WTC11 (cell line): ENCODE data around the gene CCT3. TPM values are rescaled to one million over a fixed set of nuclear protein-coding genes. Genes with fewer than 3 reads are reported as not detected.

Experiments
- CBFB ChIP-seq: sonication (generic); formaldehyde crosslinking; IDR thresholded peaks from 2 replicates; pipeline ENCODE4 v1.8.1; 2022; ENCODE audit warnings: mild to moderate bottlenecking, low read depth, missing genetic modification reagents
- CREM ChIP-seq: sonication (generic); formaldehyde crosslinking; IDR thresholded peaks from 2 replicates; pipeline ENCODE4 v1.8.1; 2022; ENCODE audit warnings: mild to moderate bottlenecking, missing genetic modification reagents, moderate library complexity
- ETV6 ChIP-seq: sonication (generic); formaldehyde crosslinking; IDR thresholded peaks from 2 replicates; pipeline ENCODE4 v1.8.1; 2022; ENCODE audit warnings: mild to moderate bottlenecking, missing genetic modification reagents
- GABPB1 ChIP-seq: sonication (generic); formaldehyde crosslinking; IDR thresholded peaks from 2 replicates; pipeline ENCODE4 v1.8.1; 2023; ENCODE audit warnings: mild to moderate bottlenecking, missing genetic modification reagents
- HMGA2 ChIP-seq: fragments of 250-450 bp; sonication (Bioruptor Pico); IDR thresholded peaks from 2 replicates; pipeline ENCODE4 v1.4.0; 2021; ENCODE audit warnings: mild to moderate bottlenecking, moderate library complexity
- NR3C1 ChIP-seq: sonication (generic); formaldehyde crosslinking; conservative IDR thresholded peaks from 2 replicates; pipeline ENCODE4 v1.8.1; 2023; ENCODE audit warnings: low read depth, mild to moderate bottlenecking, missing genetic modification reagents
- ZBTB21 ChIP-seq: sonication (generic); formaldehyde crosslinking; IDR thresholded peaks from 2 replicates; pipeline ENCODE4 v1.8.1; 2023; ENCODE audit warnings: mild to moderate bottlenecking, missing genetic modification reagents, borderline replicate concordance
- ZNF396 ChIP-seq: fragments of 250-450 bp; sonication (Bioruptor Pico); IDR thresholded peaks from 2 replicates; pipeline ENCODE4 v1.8.0; 2021; ENCODE audit warnings: mild to moderate bottlenecking, moderate library complexity, borderline replicate concordance
- total RNA-seq: library from RNA; stranded (reverse); gene quantifications from 3 replicates; pipeline ENCODE4 v1.2.3, GENCODE V29; 2021
- TF ChIP-seq, protein P1 (sequence below): sonication (generic); formaldehyde crosslinking; IDR thresholded peaks from 2 replicates; pipeline ENCODE4 v1.8.0; 2023; ENCODE audit warnings: mild to moderate bottlenecking, missing genetic modification reagents
- TF ChIP-seq, protein P2 (sequence below): sonication (generic); formaldehyde crosslinking; IDR thresholded peaks from 2 replicates; pipeline ENCODE4 v1.8.0; 2022; ENCODE audit warnings: mild to moderate bottlenecking, missing genetic modification reagents
- TF ChIP-seq, protein P3 (sequence below): sonication (generic); formaldehyde crosslinking; IDR thresholded peaks from 2 replicates; pipeline ENCODE4 v1.8.1; 2023; ENCODE audit warnings: mild to moderate bottlenecking, missing genetic modification reagents, borderline replicate concordance
- TF ChIP-seq, protein P4 (sequence below): sonication (generic); formaldehyde crosslinking; IDR thresholded peaks from 2 replicates; pipeline ENCODE4 v1.8.1; 2023; ENCODE audit warnings: mild to moderate bottlenecking, moderate library complexity, missing genetic modification reagents
- TF ChIP-seq, protein P5 (sequence below): sonication (generic); formaldehyde crosslinking; IDR thresholded peaks from 2 replicates; pipeline ENCODE4 v1.8.0; 2022; ENCODE audit warnings: mild to moderate bottlenecking, missing genetic modification reagents
- TF ChIP-seq, protein P6 (sequence below): sonication (generic); formaldehyde crosslinking; IDR thresholded peaks from 2 replicates; pipeline ENCODE4 v1.8.1; 2022; ENCODE audit warnings: mild to moderate bottlenecking, moderate library complexity, missing genetic modification reagents
- TF ChIP-seq, protein P7 (sequence below): sonication (generic); formaldehyde crosslinking; conservative IDR thresholded peaks from 2 replicates; pipeline ENCODE4 v1.8.1; 2022; ENCODE audit warnings: mild to moderate bottlenecking, missing genetic modification reagents
- TF ChIP-seq, protein P8 (sequence below): sonication (generic); formaldehyde crosslinking; IDR thresholded peaks from 2 replicates; pipeline ENCODE4 v1.8.0; 2022; ENCODE audit warnings: mild to moderate bottlenecking, missing genetic modification reagents
- TF ChIP-seq, protein P9 (sequence below): sonication (generic); formaldehyde crosslinking; IDR thresholded peaks from 2 replicates; pipeline ENCODE4 v1.8.1; 2023; ENCODE audit warnings: mild to moderate bottlenecking, missing genetic modification reagents

The CCT3 gene
- total RNA-seq, 1 experiment from 2014 or later = 479 TPM

DNA sequence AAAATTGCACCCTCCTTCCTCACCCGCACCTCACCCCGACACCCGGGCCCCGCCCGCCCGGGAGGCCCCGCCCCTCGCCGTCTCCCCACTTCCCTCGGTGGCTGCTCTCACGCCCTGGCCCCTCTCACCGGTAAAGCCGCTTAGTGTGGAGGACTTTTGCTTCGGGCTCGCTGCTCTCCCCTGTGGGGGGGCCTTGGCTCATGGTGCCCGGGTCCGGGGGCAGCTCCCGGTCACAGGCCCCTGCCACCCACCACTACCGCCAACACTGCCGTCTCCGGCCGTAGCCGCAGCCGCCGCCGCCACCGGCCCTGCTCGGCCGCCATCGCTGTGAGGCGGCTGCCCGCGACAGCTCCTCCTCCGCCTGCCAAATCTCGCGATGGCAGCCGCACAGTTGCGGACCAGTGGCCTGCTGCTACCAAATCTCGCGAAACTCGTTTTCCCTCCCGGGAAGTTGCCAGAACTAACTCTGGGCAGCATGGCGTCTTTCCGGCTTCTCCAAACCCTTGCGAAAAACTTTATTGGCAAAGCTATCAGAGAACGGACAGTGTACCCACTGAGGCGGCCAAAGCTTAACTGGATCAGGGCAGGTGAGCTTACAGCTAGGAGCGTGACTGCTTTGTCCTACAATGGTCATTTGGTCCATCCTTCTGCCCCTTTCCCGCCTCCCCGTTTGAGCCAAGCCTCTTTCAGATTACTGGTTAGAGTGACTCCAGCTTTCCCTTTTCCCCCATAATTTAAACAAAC is 55.4 kb downstream of the CCT3 start, which contains the start of gene SMG5 (continued):
- TF ChIP-seq, protein P1, sequence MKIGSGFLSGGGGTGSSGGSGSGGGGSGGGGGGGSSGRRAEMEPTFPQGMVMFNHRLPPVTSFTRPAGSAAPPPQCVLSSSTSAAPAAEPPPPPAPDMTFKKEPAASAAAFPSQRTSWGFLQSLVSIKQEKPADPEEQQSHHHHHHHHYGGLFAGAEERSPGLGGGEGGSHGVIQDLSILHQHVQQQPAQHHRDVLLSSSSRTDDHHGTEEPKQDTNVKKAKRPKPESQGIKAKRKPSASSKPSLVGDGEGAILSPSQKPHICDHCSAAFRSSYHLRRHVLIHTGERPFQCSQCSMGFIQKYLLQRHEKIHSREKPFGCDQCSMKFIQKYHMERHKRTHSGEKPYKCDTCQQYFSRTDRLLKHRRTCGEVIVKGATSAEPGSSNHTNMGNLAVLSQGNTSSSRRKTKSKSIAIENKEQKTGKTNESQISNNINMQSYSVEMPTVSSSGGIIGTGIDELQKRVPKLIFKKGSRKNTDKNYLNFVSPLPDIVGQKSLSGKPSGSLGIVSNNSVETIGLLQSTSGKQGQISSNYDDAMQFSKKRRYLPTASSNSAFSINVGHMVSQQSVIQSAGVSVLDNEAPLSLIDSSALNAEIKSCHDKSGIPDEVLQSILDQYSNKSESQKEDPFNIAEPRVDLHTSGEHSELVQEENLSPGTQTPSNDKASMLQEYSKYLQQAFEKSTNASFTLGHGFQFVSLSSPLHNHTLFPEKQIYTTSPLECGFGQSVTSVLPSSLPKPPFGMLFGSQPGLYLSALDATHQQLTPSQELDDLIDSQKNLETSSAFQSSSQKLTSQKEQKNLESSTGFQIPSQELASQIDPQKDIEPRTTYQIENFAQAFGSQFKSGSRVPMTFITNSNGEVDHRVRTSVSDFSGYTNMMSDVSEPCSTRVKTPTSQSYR = 0 out of 2 replicates have a peak, but pooled peaks have one; percentile 17
- peak; percentile 72 for TF ChIP-seq GABPB1
- TF ChIP-seq, protein P2, sequence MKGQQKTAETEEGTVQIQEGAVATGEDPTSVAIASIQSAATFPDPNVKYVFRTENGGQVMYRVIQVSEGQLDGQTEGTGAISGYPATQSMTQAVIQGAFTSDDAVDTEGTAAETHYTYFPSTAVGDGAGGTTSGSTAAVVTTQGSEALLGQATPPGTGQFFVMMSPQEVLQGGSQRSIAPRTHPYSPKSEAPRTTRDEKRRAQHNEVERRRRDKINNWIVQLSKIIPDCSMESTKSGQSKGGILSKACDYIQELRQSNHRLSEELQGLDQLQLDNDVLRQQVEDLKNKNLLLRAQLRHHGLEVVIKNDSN (CRISPR knock-in tag) = peak; percentile 41
- TF ChIP-seq ETV6 = peak; percentile 74; the same call in 1 of the 2 replicates
- TF ChIP-seq ZBTB21 (CRISPR knock-in tag) = peak; percentile 60; the same call in 1 of the 2 replicates
- no peak for TF ChIP-seq ZNF396
- TF ChIP-seq, protein P3, sequence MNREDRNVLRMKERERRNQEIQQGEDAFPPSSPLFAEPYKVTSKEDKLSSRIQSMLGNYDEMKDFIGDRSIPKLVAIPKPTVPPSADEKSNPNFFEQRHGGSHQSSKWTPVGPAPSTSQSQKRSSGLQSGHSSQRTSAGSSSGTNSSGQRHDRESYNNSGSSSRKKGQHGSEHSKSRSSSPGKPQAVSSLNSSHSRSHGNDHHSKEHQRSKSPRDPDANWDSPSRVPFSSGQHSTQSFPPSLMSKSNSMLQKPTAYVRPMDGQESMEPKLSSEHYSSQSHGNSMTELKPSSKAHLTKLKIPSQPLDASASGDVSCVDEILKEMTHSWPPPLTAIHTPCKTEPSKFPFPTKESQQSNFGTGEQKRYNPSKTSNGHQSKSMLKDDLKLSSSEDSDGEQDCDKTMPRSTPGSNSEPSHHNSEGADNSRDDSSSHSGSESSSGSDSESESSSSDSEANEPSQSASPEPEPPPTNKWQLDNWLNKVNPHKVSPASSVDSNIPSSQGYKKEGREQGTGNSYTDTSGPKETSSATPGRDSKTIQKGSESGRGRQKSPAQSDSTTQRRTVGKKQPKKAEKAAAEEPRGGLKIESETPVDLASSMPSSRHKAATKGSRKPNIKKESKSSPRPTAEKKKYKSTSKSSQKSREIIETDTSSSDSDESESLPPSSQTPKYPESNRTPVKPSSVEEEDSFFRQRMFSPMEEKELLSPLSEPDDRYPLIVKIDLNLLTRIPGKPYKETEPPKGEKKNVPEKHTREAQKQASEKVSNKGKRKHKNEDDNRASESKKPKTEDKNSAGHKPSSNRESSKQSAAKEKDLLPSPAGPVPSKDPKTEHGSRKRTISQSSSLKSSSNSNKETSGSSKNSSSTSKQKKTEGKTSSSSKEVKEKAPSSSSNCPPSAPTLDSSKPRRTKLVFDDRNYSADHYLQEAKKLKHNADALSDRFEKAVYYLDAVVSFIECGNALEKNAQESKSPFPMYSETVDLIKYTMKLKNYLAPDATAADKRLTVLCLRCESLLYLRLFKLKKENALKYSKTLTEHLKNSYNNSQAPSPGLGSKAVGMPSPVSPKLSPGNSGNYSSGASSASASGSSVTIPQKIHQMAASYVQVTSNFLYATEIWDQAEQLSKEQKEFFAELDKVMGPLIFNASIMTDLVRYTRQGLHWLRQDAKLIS (CRISPR knock-in tag) = peak; percentile 72; the same call in 1 of the 2 replicates
- TF ChIP-seq, protein P4, sequence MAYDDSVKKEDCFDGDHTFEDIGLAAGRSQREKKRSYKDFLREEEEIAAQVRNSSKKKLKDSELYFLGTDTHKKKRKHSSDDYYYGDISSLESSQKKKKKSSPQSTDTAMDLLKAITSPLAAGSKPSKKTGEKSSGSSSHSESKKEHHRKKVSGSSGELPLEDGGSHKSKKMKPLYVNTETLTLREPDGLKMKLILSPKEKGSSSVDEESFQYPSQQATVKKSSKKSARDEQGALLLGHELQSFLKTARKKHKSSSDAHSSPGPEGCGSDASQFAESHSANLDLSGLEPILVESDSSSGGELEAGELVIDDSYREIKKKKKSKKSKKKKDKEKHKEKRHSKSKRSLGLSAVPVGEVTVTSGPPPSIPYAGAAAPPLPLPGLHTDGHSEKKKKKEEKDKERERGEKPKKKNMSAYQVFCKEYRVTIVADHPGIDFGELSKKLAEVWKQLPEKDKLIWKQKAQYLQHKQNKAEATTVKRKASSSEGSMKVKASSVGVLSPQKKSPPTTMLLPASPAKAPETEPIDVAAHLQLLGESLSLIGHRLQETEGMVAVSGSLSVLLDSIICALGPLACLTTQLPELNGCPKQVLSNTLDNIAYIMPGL (CRISPR knock-in tag) = peak; percentile 53; the same call in 1 of the 2 replicates
- no peak for TF ChIP-seq HMGA2
- TF ChIP-seq, protein P5, sequence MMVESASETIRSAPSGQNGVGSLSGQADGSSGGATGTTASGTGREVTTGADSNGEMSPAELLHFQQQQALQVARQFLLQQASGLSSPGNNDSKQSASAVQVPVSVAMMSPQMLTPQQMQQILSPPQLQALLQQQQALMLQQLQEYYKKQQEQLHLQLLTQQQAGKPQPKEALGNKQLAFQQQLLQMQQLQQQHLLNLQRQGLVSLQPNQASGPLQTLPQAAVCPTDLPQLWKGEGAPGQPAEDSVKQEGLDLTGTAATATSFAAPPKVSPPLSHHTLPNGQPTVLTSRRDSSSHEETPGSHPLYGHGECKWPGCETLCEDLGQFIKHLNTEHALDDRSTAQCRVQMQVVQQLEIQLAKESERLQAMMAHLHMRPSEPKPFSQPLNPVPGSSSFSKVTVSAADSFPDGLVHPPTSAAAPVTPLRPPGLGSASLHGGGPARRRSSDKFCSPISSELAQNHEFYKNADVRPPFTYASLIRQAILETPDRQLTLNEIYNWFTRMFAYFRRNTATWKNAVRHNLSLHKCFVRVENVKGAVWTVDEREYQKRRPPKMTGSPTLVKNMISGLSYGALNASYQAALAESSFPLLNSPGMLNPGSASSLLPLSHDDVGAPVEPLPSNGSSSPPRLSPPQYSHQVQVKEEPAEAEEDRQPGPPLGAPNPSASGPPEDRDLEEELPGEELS (CRISPR knock-in tag) = peak; percentile 78; the same call in 1 of the 2 replicates
- no peak for TF ChIP-seq NR3C1 (CRISPR knock-in tag)
- peak; percentile 88; the same call in 1 of the 2 replicates for TF ChIP-seq CBFB (CRISPR knock-in tag)
- TF ChIP-seq CREM (CRISPR knock-in tag) = peak; percentile 58; the same call in 1 of the 2 replicates
- TF ChIP-seq, protein P6, sequence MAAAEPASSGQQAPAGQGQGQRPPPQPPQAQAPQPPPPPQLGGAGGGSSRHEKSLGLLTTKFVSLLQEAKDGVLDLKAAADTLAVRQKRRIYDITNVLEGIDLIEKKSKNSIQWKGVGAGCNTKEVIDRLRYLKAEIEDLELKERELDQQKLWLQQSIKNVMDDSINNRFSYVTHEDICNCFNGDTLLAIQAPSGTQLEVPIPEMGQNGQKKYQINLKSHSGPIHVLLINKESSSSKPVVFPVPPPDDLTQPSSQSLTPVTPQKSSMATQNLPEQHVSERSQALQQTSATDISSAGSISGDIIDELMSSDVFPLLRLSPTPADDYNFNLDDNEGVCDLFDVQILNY (CRISPR knock-in tag) = no peak; the same call in 1 of the 2 replicates
- TF ChIP-seq, protein P7, sequence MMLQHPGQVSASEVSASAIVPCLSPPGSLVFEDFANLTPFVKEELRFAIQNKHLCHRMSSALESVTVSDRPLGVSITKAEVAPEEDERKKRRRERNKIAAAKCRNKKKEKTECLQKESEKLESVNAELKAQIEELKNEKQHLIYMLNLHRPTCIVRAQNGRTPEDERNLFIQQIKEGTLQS (CRISPR knock-in tag) = no peak
- TF ChIP-seq, protein P8, sequence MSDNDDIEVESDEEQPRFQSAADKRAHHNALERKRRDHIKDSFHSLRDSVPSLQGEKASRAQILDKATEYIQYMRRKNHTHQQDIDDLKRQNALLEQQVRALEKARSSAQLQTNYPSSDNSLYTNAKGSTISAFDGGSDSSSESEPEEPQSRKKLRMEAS (CRISPR knock-in tag) = peak; percentile 55; the same call in 1 of the 2 replicates
- TF ChIP-seq, protein P9, sequence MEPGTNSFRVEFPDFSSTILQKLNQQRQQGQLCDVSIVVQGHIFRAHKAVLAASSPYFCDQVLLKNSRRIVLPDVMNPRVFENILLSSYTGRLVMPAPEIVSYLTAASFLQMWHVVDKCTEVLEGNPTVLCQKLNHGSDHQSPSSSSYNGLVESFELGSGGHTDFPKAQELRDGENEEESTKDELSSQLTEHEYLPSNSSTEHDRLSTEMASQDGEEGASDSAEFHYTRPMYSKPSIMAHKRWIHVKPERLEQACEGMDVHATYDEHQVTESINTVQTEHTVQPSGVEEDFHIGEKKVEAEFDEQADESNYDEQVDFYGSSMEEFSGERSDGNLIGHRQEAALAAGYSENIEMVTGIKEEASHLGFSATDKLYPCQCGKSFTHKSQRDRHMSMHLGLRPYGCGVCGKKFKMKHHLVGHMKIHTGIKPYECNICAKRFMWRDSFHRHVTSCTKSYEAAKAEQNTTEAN (CRISPR knock-in tag) = peak; percentile 80; the same call in 1 of the 2 replicates
